ENCODE results near the gene LHFPL5.

The LHFPL5 gene

DNA sequence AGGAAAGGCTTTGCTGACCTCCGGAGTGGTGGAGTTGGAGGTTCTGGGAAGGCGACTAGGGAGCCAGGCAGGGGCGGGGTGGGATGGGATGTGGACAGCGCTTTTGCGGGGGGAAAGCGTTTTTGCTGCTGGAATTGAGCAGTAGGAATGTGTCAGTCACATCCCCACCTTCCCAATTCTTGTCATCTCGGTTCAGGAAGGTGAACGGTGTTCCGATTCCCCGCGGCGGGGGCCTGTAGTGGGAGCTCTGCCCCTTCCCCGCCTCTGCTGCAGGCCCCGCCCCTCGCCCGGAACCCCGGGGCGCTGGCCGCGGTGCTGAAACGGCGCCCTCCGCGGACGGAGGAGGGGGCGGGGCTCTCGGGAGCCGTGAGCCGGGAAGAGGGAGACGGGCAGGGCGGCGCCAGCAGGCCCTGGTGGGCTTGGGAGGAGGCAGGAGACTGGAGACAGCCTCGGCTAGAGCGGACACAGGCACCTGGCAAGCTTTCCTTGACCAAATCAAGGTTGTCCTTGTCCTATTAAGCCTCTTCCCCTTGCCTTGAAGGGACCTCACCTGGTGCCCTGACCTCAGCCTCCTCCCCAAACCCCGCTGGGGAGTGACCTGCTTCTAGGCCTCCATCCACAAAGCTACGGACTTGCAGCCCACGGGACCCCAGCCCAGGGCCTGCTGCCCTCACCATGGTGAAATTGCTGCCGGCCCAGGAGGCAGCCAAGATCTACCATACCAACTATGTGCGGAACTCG is at the start of gene LHFPL5:
Gene LHFPL5, plus strand, starts transcription at position 357 of the 741 bp plus-strand sequence. Its CDS starts 319 bp downstream, at position 676.
- DNase-seq (ENCODE audit: low spot score), result no peak

DNA sequence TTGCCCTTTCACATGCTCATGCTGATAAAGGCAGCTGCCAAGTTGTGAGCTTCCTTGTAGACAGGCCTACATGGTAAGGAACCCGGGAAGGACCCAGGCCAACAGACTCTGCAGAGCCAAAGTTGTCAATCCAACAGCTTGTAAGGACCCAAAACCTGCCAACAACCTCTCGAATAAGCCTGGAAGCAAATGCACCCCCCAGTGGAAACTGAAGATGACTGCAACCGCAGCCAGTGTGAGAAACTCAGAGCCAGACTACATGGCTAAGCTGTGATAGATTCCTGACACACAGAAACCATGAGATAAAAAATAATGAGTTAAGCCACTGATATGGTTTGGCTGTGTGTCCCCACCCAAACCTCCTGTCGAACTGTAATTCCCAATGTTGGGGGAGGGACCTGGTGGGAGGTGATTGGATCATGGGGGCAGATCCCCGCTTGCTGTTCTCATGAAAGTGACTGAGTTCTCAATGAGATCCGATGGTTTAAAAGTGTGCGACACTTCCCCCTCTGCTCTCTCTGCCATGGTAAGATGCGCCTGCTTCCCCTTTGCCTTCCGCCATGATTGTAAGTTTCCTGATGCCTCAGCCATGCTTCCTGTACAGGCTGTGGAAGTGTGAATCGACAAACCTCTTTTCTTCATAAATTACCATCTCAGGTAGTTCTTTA is 47.6 kb upstream of the LHFPL5 start:
- no peak for DNase-seq (ENCODE audit: low spot score)

DNA sequence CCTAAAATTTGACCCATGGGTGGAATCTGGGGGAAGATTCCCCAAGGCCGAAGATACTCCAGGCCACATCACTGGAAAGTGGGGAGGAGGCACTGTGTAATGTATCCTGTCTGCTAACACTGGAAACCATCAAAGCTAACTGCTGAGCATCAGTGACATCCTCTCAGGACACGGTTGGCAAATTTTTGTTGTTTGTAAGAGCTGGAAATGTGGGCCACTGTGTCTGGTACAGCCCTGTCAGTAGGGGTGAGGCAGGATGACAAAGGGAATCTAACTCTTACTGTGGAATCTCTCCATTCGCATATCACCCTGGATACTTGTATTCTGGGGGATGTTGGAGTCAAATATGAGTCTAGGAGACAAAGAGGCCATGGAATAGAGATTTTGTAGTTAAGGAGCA is 45.7 kb upstream of the LHFPL5 start:
- no peak for DNase-seq (ENCODE audit: low spot score)

DNA sequence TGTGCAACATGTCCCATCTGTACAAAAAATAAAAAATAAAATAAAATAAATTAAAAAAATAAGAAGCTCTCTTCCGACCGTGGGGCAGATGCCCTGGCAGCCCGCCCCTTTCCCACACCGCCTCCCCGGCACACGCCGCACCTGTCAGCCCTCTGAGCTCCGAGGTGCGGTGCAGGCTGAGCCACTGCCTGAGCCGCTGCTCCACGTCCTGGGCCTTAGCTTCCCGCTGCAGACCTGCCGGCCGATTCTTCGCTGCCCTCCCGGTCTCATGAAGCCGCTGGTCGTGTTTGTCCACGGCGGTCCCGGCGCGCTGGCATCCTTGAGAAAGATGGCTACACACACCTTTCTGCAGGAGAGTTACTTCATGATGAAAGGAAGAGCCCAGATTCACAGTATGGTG is 39.4 kb upstream of the LHFPL5 start:
- no peak for DNase-seq (ENCODE audit: low spot score)

DNA sequence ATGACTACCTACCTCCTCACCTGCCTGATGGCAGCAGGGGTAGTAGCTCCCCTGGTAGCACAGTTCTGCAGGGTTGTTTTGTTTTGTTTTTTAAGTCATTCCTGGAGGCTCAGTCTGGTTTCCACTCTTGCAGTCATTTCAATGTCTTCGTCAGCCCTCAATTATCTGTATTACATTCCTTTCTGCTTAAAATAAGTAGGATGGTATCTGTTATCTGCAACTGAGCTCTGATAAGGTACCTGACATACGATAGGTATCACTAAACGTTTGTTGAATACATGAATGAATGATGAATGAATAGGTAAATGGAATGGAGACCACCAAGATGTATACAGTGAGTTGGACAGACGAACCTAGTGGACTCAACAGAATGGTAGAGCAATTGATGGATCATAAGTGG is 35.9 kb upstream of the LHFPL5 start:
- no peak for DNase-seq (ENCODE audit: low spot score)

DNA sequence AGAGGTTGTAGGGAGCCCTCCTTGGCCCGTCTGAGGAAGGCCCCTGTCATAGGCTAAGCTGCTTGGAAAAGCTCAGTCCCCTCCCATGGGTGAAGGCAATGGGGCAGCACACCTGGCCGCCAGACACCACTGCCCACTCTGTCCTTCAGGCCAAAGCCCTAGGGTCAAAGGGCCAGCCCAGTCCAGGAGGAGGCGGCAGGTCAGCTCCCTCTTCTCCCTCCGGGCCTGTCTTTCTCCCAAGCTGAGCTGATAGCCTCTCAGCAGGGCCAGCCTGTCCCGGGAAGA is 33.9 kb upstream of the LHFPL5 start:
- no peak for DNase-seq (ENCODE audit: low spot score)

DNA sequence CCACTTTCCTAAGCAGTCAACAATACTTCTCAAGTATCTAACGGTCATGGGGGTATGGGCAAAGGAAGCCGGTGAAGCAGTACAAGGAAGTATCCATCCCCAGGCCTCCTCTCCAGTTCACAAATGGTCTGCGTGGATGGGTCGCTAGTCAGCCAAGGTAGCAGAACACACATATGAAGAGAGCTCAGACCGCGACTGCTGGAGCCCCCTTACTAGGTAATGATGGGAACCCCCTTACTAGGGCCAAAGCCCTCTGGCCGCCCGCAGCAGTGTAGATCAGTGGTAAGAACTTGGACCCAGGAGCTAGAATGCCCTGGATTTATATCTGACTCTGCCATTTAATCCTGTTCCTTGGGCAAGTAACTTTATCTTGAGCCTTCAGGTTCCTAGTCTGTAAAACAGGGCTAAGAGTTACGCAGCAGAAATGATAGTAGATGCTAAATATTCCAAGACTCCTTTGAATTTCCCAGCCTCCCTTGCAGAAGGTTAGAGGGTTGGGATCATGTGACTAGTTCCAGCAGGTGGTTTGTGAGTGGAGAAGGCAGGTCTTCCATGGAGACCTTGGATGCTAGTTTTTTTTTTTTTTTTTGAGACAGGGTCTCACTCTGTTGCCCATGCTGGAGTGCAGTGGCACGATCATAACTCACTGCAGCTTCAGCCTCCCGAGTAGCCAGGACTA is 30.9 kb upstream of the LHFPL5 start:
- DNase-seq (ENCODE audit: low spot score), result no peak

DNA sequence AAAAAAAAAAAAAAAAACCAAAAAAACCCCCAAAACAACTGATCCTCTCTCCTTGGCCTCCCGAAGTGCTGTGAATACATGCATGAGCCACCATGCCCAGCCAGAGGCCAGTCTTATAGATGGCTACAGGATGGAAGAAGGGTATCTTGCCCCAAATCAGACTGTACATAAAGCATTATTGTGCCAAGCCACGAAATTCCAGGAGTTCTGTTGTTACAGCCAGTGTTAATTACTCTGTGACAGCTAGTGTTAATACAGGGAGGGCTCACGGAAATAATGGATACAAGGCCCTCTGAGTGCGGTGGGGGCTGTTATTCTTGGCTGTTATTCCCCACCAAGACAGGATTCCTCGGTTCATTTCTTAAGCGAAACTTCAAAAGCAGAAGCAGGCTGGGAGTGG is 30.1 kb upstream of the LHFPL5 start:
- DNase-seq (ENCODE audit: low spot score), result no peak

DNA sequence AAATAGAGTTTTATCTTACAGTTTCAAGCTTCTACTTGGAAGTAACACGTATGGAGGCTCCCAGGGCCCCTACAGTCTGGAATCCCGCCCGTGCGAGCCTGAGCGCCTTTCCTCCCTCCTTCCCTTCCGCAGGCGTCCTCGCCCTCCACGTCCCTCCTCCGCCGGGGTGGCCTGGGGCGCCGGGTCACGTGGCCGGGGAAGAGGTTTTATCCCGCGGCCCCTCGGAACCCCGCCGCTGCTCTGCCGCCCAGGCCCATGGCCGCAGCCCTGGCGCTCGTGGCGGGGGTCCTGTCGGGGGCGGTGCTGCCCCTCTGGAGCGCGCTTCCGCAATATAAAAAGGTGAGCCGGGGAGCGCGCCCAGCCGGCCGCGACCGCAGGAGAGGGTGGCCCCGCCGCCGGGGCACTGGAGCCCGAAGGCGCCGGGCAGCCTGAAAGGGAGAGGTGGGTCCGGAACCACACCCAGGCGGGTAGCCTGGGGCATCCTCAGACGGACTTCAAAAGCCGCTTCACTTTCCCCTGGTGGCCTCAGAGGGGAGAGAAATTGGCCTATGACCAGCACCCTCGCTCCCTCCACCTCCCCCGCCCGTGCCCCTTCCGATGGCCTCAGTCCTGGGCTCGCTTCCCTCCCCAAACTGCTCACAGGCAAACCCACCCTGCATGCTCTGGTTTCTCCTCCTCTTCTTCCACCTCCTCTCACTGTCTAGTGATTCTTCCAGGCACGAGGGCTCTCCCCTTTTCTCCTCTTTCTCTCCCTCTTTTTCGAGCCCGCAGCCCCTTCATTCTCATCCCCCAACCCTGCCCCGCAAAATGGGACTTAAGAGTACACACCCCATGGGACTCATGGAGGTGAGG is 28.6 kb upstream of the LHFPL5 start, which contains the start of gene CLPSL2:
Gene CLPSL2, plus strand, starts transcription at position 235 of the 852 bp plus-strand sequence. Its CDS starts 21 bp downstream, at position 256.
- no peak for DNase-seq (ENCODE audit: low spot score)

DNA sequence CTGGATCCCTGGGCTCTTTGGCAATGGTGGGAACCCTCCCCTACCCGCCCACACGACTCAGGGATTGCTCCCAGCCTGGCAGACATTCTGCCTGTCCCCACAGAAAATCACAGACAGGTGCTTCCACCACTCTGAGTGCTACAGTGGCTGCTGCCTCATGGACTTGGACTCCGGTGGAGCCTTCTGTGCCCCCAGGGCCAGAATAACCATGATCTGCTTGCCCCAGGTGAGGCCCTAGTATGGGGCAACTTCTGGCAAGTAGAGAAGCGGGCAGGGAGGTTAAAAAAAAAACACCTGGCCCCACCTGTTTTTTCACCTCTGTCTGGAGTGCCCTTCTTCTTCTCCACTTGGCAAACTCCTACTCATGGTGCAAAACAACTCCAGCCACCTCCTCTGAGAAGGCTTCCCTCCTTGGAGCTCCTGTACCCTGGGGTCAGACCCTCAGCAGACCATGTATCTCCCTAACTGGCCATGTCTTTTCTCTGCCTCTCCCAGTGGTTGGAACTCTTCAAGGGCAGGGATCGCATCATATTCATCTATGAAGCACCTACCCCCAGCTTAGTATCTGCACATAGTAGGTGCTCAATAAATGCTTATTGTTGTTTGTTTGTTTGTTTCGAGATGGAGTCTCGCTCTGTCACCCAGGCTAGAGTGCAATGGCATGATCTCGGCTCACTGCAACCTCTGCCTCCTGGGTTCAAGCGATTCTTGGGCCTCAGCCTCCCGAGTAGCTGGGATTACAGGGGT is 27.6 kb upstream of the LHFPL5 start:
- no peak for DNase-seq (ENCODE audit: low spot score)

DNA sequence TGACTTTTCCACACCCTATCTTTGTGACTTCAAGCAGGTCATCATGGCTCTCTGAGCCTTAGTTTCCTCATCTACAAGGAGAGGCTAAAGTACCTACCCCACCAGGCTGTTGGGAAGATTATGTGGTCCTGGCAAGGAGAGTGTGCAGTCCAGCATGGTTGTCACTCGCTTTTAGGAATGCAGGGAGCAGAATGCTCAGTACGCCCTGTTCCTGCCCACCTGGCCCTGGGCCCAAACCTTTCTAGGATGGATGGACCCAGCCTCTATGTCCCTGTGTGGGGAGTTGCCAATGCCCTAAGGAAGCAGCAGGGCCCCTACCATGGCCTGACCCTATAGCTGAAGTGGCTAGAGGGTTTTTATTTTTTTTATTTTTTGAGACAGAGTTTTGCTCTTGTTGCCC is 26.7 kb upstream of the LHFPL5 start:
- DNase-seq (ENCODE audit: low spot score), result no peak

DNA sequence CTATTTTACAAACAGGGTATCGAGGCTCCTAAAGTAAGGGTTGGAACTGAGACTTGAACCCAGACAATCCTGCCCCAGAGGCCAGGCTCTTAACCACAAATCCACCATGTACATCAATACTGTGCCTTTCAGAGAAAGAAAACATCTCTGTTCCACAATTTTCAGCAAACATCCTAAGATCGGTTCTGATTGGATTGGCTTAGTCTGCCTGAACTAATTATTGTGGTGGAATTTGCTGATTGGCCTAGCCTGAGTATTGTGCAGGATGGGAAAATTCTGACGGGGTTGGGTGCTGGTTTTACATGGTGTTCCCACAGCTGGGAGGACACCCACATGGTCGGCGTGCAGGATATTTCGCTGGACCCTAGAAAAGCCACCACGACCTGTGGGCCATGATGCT is 24.4 kb upstream of the LHFPL5 start, which contains the start of gene CLPSL1:
Gene CLPSL1, plus strand, starts transcription at position 301 of the 400 bp plus-strand sequence. Its CDS starts 92 bp downstream, at position 393.
- no peak for DNase-seq (ENCODE audit: low spot score)

DNA sequence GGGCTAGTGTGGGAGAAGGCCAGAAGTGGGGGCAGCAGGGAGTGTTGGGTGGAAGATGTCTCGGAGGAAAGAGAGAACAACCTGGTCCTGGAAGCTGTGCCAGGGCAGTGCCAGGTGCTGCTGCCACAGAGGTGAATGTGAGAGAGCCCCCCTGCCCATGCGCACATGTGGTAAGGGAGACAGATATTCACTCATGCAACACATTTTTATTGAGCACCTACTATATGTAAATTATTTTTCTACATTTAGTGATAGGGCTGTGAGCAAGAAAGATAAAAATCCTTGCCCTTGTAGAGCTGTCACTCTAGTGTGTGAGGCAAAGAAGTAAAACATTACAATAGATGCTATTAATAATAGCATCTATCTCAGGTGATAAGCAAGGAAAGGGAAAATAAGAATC is 23.9 kb upstream of the LHFPL5 start:
- DNase-seq (ENCODE audit: low spot score), result no peak

DNA sequence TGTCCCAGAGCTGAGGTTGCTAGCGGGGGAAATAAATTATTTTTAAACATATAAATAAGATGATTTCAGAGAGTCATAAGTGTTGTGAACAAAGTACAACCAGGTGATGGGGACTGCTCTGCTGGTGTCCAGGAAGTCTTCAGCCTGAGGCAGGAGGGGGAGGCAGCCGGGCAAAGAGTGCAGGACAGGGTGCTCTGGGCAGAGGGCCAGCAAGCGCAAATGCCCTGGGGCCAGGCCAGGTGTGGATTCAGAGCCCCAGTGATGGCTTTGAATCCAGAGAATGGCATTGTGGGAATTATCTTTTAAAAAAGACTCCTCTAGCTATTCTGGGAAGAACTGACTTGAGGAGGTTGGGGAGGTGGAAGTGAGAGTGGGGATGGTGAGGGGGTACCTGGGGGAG is 22.7 kb upstream of the LHFPL5 start:
- DNase-seq (ENCODE audit: low spot score), result no peak

DNA sequence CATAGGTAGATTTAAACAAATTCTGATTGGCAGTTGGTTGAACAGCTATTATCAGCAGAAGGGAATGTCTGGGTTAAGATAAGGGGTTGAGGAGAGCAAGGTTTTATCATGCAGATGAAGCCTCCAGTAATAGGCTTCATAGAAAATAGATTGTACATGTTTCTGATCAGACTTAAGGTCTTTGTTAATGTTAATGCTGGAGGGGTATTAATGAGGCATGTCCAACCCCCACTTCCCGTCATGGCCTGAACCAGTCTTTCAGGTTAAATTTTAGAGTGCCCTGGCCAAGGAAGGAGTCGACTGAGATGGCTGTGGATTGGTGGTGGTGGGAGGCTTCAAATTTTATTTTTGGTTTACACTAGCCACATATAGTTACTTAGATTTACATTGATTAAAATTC is 21.0 kb upstream of the LHFPL5 start:
- DNase-seq (ENCODE audit: low spot score), result no peak

DNA sequence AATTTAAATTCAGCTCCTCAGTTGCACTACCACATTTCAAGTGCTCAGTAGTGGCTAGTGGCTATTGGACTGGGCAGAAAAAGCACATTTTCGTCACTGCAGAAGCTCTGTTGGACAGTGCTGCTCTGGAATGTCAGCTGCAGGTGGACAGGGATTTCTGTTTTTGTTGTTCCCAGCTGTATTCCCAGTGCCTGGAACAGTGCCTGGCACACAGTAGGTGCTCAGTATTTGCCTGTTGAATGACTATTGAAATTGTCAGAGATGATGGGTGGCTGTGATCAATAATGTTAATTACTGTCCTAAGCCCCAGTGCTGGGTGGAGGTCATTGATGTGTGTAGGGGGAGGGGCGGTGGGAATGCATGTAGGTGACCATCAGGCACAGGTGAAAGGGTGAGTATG is 18.9 kb upstream of the LHFPL5 start:
- no peak for DNase-seq (ENCODE audit: low spot score)

DNA sequence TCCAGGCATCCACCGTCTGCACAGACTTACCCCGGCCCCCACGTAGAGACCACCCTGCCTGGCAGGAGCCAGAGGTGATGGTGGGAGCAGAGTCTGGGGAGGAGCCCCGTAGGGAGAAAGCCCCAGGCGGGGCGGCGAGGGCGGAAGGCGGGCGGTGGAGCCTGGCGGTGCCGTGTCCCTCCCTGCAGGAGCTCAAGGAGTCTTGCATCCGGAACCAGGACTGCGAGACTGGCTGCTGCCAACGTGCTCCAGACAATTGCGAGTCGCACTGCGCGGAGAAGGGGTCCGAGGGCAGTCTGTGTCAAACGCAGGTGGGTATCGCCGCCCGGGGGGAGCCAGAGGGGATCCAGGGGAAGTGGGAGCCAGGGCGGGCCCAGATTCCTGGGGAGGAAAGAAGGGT is 18.3 kb upstream of the LHFPL5 start:
- no peak for DNase-seq (ENCODE audit: low spot score)

DNA sequence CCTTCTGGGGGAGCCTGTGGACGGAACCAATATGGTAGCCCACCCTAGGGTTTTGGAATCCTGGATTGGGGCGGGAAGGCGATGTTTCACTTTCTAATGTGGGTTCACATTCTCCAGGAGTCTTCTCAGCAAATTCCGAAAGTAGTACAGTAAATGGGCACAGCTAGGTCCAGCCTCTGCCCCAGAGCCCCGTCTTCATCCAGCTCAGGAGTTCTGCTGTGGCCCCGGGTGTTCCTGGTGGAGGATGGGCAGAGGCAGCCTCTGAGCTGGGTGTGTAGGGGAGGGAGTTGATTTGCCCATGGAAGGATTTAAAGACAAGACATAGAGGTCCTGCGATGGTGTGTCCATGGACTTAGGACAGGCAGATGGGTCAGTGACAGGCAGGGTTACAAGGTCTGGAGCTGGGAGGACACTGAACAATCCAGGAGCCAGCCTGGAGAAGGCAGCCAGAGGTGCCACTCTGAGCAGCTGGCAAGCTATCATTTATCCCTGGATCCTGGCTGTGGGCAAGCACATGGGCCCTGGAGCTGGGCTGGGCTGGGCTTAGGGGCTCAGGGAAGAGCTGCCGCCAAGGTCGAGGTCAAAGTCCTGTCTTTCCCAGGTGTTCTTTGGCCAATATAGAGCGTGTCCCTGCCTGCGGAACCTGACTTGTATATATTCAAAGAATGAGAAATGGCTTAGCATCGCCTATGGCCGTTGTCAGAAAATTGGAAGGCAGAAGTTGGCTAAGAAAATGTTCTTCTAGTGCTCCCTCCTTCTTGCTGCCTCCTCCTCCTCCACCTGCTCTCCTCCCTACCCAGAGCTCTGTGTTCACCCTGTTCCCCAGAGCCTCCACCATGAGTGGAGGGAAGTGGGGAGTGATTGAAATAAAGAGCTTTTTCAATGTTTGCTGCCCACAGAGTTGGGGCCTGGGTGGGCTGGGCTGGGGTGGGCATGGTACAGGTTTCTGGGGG is 17.6 kb upstream of the LHFPL5 start:
- no peak for DNase-seq (ENCODE audit: low spot score)

DNA sequence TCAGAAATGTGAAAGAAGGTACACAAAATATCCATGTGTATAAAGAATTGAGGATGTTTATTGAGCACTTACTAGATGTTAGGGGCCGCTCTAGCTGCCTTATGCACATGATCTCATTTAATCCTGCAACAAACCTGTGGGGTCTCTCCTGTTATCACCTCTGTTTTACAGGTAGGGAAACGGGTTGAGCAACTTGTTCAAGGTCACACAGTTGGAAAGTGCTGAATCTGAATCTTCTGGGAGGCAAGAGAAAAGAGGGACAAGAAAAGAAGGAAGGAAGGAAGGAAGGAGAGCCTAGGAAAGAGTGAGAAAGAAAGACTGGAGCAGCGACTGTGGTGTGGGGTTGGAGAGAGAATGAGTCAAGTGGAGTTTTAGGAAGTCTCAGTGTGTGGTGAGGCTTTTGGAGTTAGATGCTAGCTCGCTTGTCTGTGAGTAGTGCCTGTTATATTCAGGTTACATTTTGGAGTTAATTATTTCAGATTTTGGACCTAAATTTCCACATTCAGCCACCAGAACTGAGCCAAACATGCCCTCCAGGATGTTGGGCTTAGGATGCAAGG is 16.6 kb upstream of the LHFPL5 start:
- no peak for DNase-seq (ENCODE audit: low spot score)

DNA sequence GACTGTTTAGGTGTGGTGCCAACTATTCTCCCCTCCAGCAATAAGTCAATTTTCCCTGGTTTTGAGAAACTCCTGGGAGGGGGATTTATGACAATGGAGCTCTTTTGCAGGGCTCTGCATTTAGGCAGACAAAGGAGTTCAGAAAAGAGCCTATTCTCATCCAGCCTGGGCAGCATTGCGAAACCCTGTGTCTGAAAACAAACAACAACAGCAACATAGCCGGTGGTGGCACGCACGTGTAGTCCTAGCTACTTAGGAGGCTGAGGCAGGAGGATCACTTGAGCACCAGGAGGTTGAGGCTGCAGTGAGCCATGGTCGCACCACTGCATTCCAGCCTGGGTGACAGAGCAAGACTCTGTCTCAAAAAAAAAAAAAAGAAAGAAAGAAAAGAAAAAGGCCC is 14.5 kb upstream of the LHFPL5 start:
- DNase-seq (ENCODE audit: low spot score), result no peak

All from kidney capillary endothelial cell (primary cell).